Stimulated activated memory B cell treated with anti-CD40 and anti-IgM and Interleukin-4, amounts not matched to agents 10 μg/mL and 1 μg/mL and 100 μg/mL, for 72 hours (primary cell): ENCODE data around the gene GPC2.
"Not testable (repeated sequence)": the region's sequence is repeated elsewhere in the genome, so short reads cannot be mapped to it uniquely, and the experiment has no call there.

Experiments
- ATAC-seq: fragments of 150-1000 bp; cut with Tn5 transposase; 2 replicates; pipeline ENCODE4 v1.10.0; 2021
- H3K27ac Mint-ChIP-seq: one replicate; pipeline ENCODE4 v1.8.0; 2022; ENCODE audit warnings: mild to moderate bottlenecking, mixed read lengths
- H3K27me3 Mint-ChIP-seq: one replicate; pipeline ENCODE4 v1.8.0; 2022; ENCODE audit warnings: mixed read lengths
- H3K36me3 Mint-ChIP-seq: one replicate; pipeline ENCODE4 v1.8.0; 2022; ENCODE audit warnings: mixed read lengths
- H3K4me1 Mint-ChIP-seq: one replicate; pipeline ENCODE4 v1.8.0; 2022; ENCODE audit warnings: mixed read lengths
- H3K4me3 Mint-ChIP-seq: one replicate; pipeline ENCODE4 v1.8.0; 2022; ENCODE audit warnings: mild to moderate bottlenecking, moderate library complexity, mixed read lengths
- H3K9me3 Mint-ChIP-seq: one replicate; pipeline ENCODE4 v1.8.0; 2022; ENCODE audit warnings: mixed read lengths

The GPC2 gene

GRCh38 chr7:100185726-100186125, 8.5 kb upstream of the GPC2 start:
- ATAC-seq = no peak
- no peak overlapping the region for H3K4me3 Mint-ChIP-seq
- H3K27ac Mint-ChIP-seq = no peak overlapping the region
- no peaks in the 10 kb centered on the region for H3K36me3 Mint-ChIP-seq
- H3K4me1 Mint-ChIP-seq = peaks cover 22% of the 10 kb centered on the region
- peaks cover 3% of the 10 kb centered on the region for H3K27me3 Mint-ChIP-seq
- no peaks in the 10 kb centered on the region for H3K9me3 Mint-ChIP-seq

DNA sequence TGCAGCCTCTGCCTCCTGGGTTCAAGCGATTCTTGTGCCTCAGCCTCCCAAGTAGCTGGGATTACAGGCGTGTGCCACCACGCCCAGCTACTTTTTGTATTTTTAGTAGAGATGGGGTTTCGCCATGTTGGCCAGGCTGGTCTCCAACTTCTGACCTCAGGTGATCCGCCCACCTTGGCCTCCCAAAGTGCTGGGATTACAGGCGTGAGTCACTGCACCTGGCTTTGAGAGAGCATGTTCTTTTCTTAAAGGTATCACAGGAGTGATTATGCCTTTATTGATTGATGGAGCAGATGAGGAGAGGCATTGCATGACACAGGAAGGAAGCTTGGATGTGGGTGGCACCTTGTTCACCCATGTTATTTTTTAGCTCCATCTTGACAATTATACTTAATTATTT, 5.9 kb upstream of the GPC2 start:
- H3K4me3 Mint-ChIP-seq, H3K4me1 Mint-ChIP-seq, H3K9me3 Mint-ChIP-seq, ATAC-seq, H3K27ac Mint-ChIP-seq, H3K36me3 Mint-ChIP-seq: not testable (repeated sequence)
- peaks cover 11% of the 10 kb centered on the region for H3K27me3 Mint-ChIP-seq

- H3K4me1 Mint-ChIP-seq, H3K4me3 Mint-ChIP-seq, H3K27ac Mint-ChIP-seq, H3K9me3 Mint-ChIP-seq, ATAC-seq, H3K36me3 Mint-ChIP-seq: not testable (repeated sequence)
- H3K27me3 Mint-ChIP-seq = peaks cover 11% of the 10 kb centered on the region
These were observed 5.4 kb upstream of the GPC2 start for GRCh38 chr7:100182616-100183015.

GRCh38 chr7:100180084-100180483, 2.9 kb upstream of the GPC2 start:
- not testable (repeated sequence) for H3K4me3 Mint-ChIP-seq, ATAC-seq, H3K36me3 Mint-ChIP-seq, H3K27ac Mint-ChIP-seq, H3K9me3 Mint-ChIP-seq
- H3K4me1 Mint-ChIP-seq = peaks cover 24% of the 10 kb centered on the region
- H3K27me3 Mint-ChIP-seq = peaks cover 11% of the 10 kb centered on the region

- ATAC-seq = no peak
- Mint-ChIP-seq H3K27ac (peak overlapping the region; percentile 1), H3K4me3 (peak overlapping the region; percentile 60), H3K4me1 (peaks cover 35% of the 10 kb centered on the region), H3K36me3 (peaks cover 7% of the 10 kb centered on the region), H3K9me3 (no peaks in the 10 kb centered on the region), H3K27me3 (peaks cover 24% of the 10 kb centered on the region)
These were observed 811 bp downstream of the GPC2 start for GRCh38 chr7:100176096-100177044.

DNA sequence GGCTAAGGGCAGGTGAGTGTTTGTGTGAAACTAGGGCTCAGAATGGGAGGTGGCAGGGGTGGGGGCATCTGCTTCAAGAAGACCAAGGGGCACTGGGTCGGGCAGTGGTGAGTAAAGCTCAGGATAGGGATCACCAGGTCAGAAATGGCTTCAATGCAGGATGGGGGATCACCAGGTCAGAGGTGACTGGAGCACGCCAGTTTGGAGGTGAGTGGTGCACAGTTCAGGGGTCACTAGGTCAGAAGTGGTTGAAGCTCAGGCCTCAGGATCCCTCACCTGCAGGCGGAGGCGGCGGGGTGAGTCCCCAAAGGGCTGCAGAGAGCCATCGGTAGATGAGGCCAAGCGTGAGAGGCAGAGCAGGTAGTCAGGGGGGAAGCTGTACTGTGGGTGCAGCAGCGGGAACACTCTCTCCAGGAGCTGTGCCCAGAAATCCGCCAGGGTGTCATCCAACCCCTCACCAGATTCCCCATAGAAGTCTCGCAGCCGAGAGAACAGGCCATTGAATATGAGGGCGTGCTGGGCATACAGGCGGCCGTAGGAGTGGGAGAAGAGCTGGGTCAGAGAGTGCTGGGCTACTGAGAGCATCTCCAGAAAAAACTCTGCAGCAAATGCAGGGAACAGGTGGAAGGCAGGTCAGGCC, 1.8 kb downstream of the GPC2 start:
- Mint-ChIP-seq H3K27ac (no peak overlapping the region), H3K9me3 (no peaks in the 10 kb centered on the region), H3K27me3 (peaks cover 25% of the 10 kb centered on the region), H3K4me1 (peaks cover 34% of the 10 kb centered on the region), H3K4me3 (no peak overlapping the region), H3K36me3 (peaks cover 7% of the 10 kb centered on the region)
- ATAC-seq = no peak

GRCh38 chr7:100174582-100174981, 2.6 kb downstream of the GPC2 start:
- no peak for ATAC-seq
- Mint-ChIP-seq H3K4me3 (no peak overlapping the region), H3K4me1 (peaks cover 39% of the 10 kb centered on the region), H3K27me3 (peaks cover 28% of the 10 kb centered on the region), H3K27ac (no peak overlapping the region), H3K9me3 (no peaks in the 10 kb centered on the region), H3K36me3 (peaks cover 7% of the 10 kb centered on the region)

GRCh38 chr7:100173806-100174495, 3.2 kb downstream of the GPC2 start:
- Mint-ChIP-seq H3K27me3 (peaks cover 34% of the 10 kb centered on the region), H3K4me1 (peaks cover 39% of the 10 kb centered on the region), H3K4me3 (no peak overlapping the region), H3K36me3 (peaks cover 7% of the 10 kb centered on the region), H3K9me3 (no peaks in the 10 kb centered on the region), H3K27ac (no peak overlapping the region)
- no peak for ATAC-seq

- peak; percentile 14 for ATAC-seq
- H3K27me3 Mint-ChIP-seq = peaks cover 55% of the 10 kb centered on the region
- no peaks in the 10 kb centered on the region for H3K9me3 Mint-ChIP-seq
- peaks cover 7% of the 10 kb centered on the region for H3K36me3 Mint-ChIP-seq
- no peak overlapping the region for H3K27ac Mint-ChIP-seq
- peak overlapping the region; percentile 66 for H3K4me3 Mint-ChIP-seq
- H3K4me1 Mint-ChIP-seq = peaks cover 49% of the 10 kb centered on the region
These were observed 5.3 kb downstream of the GPC2 start for GRCh38 chr7:100171840-100172239.

- peak; percentile 41 for ATAC-seq
- Mint-ChIP-seq H3K9me3 (no peaks in the 10 kb centered on the region), H3K27me3 (peaks cover 61% of the 10 kb centered on the region), H3K4me1 (peaks cover 49% of the 10 kb centered on the region), H3K4me3 (peak overlapping the region; percentile 7), H3K36me3 (peaks cover 7% of the 10 kb centered on the region), H3K27ac (no peak overlapping the region)
These were observed 6.0 kb downstream of the GPC2 start for GRCh38 chr7:100171087-100171681.

DNA sequence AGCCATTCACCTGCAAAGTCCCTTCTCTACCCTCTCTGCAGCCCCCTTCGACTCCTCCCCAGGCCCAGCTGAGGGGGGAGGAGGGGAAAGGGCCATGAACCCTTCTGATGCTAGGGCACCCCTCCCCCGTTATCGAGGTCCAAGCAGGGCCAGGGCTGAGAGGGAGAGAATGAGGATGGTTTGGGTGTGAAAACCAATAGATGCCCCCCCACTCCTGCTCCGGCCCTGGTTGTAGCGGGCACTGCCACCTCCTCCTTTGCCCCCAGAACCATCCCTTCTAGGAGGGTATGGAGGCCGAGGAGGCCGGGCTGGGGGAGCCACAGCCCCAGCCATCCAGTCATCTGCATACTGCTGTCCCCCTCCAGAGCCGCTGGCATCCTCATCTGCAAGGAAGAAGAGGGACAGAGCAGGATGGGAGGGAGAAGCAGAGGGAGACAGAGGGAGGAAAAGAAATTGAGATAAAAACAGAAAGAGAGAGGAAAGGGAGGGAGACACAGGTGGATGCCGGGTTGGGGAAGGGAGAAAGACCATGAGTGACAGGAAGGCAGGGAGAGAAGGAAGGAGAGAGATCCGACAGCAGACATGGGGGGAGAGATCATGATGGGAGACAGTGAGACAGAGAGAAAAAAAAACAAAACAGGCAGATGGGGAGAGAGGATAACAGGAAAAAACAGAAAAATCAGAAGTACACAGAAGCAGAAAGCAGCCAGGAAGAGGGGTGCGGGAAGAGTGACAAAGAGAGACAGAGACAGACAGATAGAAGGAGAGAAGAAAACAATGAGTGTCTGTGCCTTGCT, 6.9 kb downstream of the GPC2 start:
- peak overlapping the region; percentile 63 for H3K4me3 Mint-ChIP-seq
- H3K27ac Mint-ChIP-seq = no peak overlapping the region
- peaks cover 7% of the 10 kb centered on the region for H3K36me3 Mint-ChIP-seq
- H3K27me3 Mint-ChIP-seq = peaks cover 68% of the 10 kb centered on the region
- peaks cover 53% of the 10 kb centered on the region for H3K4me1 Mint-ChIP-seq
- H3K9me3 Mint-ChIP-seq = no peaks in the 10 kb centered on the region
- no peak for ATAC-seq

DNA sequence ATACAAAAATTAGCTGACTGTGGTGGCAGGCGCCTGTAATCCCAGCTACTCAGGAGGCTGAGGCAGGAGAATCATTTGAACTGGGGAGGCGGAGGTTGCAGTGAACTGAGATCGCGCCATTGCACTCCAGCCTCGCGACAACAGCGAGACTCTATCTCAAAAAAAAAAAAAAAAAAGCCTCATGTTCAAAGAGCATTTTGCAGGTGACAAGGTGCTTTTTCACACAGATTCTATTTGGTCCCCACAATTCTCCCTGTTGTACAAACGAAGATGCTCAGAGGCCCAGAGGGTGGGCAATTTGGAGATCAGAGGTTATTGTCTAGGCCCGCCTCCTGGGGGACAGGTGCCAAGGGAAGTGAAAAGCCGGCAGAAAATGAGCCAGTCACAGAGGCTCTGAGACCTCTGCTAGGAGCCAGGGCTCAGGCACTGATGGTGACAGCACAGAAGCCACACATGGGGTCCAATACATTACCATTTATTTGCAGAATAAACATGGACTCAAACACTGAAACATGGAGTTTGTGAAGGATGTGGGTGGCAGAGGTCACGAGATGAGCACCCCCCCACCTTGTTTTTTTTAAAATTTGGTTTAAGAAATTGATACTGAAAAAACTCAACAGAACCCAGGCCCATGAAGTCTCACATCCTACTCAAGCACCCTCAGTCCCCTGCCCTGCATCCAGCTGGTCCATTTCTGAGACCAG, 7.9 kb downstream of the GPC2 start:
- Mint-ChIP-seq H3K27ac (no peak overlapping the region), H3K27me3 (peaks cover 68% of the 10 kb centered on the region), H3K36me3 (peaks cover 7% of the 10 kb centered on the region), H3K4me1 (peaks cover 53% of the 10 kb centered on the region), H3K9me3 (no peaks in the 10 kb centered on the region), H3K4me3 (no peak overlapping the region)
- ATAC-seq = no peak

- H3K4me3 Mint-ChIP-seq = peak overlapping the region; percentile 55
- H3K27ac Mint-ChIP-seq = no peak overlapping the region
- H3K9me3 Mint-ChIP-seq = no peaks in the 10 kb centered on the region
- H3K36me3 Mint-ChIP-seq = no peaks in the 10 kb centered on the region
- ATAC-seq = no peak
- H3K4me1 Mint-ChIP-seq = peaks cover 54% of the 10 kb centered on the region
- H3K27me3 Mint-ChIP-seq = peaks cover 55% of the 10 kb centered on the region
These were observed 9.3 kb downstream of the GPC2 start for GRCh38 chr7:100167912-100168323.
